Activated CD4-positive, alpha-beta T cell treated with anti-CD3 and anti-CD28 coated beads, Interleukin-10, Interleukin-2, amounts not matched to agents 100 ng/mL and 50 ng/mL, durations not matched to agents 16 hours and 8 hours (primary cell): ENCODE measurements around the gene ALKAL2.
A peak's percentile ranks its signal among the peaks of the same experiment; 100 is the strongest.
"Not testable (repeated sequence)": the region's sequence is repeated elsewhere in the genome, so short reads cannot be mapped to it uniquely, and the experiment has no call there.

ENCODE experiments used
- DNase-seq: peaks from one replicate; pipeline ENCODE4 v3.0.0-alpha.2; 2020

The ALKAL2 gene, protein sequence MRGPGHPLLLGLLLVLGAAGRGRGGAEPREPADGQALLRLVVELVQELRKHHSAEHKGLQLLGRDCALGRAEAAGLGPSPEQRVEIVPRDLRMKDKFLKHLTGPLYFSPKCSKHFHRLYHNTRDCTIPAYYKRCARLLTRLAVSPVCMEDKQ

GRCh38 chr2:287911-288757 is at the start of gene ALKAL2:
Gene ALKAL2, minus strand, starts transcription at chr2:288091. Its CDS starts 256 bp downstream, at chr2:287835.
- DNase-seq, result no peak

- DNase-seq, result not testable (repeated sequence)
Measured at GRCh38 chr2:336949-337348, 49.1 kb upstream of the ALKAL2 start.

DNA sequence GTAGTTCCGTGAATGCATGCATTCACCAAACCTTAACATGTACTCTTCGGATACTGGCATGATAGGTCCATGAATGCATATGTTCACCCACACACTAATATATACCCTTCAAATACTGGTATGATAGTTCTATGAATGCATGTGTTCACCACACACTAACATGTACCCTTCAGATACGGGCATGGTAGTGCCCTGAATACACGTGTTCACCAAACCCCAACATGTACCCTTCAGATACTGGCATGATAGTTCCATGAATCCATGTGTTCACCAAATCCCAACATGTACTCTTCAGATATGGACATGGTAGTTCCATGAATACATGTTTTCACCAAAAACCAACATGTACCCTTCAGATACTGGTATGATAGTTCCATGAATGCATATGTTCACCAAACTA is 48.5 kb upstream of the ALKAL2 start:
- no peak for DNase-seq

DNA sequence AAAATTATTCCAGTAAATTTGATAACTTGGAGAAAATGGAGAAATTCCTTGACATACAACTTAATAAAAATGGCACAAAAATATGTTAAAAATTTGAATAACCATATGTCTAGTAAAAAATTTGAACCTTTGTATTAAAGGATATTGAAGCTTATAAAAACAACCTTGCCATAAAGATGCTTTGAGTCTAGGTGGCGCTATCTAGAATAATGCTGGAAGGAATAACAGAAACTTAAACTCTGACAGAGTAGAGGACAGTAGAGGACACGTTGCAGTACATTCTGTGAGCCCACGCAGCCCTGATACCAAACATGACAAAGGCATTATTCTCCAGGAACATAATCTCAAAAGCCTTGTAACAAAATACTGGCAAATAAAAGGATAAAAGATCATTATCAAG is 44.7 kb upstream of the ALKAL2 start:
- no peak for DNase-seq

DNA sequence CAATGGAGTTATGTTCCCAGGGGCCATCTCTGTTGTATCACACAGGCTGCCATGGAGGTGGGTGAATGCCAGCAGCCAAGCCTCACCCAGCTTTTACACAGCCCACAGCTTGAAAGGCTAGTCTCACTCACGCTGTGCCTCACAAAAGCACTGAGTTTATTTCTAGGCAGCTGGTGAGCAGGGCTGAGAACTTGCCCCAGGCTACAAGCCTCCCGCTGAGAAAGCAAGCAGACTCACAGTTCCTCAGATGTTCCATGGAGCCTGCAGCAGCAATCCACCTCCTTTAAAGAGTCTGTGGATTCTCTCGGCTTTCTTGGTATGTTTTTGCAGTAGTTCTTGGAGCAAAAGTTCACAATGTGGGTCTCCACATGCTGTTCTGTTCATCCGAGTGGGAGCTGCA is 40.9 kb upstream of the ALKAL2 start:
- no peak for DNase-seq

DNA sequence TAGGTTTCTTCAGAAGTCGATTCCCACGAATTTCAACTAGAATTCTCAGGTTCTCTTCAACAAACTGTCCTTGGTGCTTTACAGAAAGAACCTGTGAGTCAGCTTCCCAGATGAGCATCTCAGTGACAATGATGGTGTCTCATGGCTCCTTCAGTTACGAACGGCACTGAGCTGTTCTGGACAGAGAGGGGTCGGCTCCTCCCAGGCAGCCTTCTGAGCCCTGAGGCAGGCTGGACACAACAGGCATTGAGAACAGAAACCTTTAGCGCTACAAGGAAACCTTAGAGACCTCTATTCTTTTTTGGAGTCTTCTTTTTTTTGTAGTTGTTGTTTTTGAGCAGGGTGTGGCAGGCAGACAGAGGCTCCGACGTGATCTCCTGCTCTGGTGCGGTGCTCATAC is 35.1 kb upstream of the ALKAL2 start:
- no peak for DNase-seq

DNA sequence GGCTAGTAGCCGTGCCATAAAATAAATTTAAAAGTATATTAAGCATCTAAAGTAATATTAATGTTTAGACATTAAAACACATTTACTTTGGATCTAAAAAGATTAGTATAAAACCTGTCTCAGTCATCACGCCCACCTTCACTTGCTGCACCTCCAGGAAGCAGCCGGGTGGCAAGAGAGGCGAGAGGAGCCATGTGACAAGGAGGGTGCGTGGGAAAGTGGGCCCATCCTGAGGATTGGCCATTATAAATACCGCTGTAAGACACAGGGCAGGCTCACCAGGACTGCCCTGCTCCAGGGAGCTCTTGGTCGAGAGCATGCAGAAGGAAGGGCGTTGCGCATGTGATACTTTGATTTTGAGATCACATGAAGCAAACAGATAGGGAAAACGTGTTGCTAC is 34.4 kb upstream of the ALKAL2 start:
- no peak for DNase-seq

DNA sequence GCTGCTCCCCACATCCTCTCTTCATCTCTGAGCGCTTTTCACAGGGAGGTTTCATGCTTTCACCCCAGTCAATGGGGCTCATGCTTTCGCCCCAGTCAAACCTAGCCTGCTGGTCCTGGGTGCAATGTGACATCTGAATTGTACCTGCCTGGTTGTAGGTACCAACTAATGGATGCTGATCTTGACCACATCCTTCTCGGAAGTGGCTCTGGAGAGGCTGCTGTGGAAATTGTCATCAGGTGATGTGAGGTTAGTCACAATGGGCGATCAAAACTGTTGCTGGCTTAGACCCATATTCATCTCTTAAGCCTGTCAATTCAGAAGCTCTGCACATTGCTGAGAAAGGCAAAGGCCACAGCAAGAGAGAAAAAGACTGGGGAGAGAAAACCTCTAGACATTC is 32.7 kb upstream of the ALKAL2 start:
- DNase-seq, result peak; percentile 15

DNA sequence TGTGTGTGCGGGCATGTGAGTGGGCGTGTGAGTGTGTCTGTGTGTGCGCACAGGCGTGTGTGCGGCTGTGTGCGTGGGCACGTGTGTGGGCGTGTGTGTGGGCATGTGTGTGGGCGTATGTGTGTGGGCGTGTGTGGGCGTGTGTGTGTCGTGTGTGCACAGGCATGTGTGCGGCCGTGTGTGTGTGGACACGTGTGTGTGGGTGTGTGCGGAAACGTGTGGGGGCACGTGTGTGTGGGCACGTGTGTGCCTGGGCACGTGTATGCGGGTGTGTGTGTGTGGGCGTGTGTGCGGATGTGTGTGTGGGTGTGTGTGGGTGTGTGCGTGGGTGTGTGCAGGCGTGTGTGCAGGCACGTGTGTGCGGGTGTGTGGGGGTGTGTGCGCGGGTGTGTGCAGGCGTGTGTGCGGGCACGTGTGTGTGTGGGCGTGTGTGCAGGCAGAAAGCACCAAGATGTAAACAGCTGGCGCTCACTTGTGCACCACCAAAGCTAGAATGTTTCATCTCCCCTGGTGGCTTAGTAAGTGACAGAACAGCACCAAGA is 31.2 kb upstream of the ALKAL2 start:
- DNase-seq, result no peak

- peak; percentile 80 for DNase-seq
Measured at GRCh38 chr2:317501-318424, 29.9 kb upstream of the ALKAL2 start.

DNA sequence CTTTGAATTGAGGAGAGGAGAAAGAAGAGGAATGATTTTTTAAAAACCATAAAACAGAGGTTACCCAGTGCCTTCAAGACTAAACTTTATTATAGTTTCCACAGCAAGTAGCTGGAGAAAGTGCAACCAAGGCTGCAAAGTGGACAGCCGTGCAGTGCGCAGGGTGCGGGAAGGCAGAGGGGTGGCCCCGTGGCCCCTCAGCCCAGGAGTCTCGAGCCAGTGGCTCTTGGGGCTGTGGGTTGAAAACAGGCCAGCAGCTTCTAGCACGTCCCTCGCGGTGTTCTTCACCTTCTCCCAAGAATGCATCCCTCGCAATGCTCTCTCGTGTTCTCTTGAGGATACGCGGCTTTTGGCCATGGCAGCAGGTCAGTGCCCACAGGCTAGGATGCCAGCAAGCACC is 28.5 kb upstream of the ALKAL2 start:
- no peak for DNase-seq

GRCh38 chr2:315925-316324 is 28.0 kb upstream of the ALKAL2 start:
- not testable (repeated sequence) for DNase-seq

GRCh38 chr2:314561-315336 is 26.9 kb upstream of the ALKAL2 start:
- no peak for DNase-seq

- no peak for DNase-seq
Measured at GRCh38 chr2:313991-314390, 26.1 kb upstream of the ALKAL2 start.

- DNase-seq, result no peak
Measured at GRCh38 chr2:310994-311393, 23.1 kb upstream of the ALKAL2 start.

DNA sequence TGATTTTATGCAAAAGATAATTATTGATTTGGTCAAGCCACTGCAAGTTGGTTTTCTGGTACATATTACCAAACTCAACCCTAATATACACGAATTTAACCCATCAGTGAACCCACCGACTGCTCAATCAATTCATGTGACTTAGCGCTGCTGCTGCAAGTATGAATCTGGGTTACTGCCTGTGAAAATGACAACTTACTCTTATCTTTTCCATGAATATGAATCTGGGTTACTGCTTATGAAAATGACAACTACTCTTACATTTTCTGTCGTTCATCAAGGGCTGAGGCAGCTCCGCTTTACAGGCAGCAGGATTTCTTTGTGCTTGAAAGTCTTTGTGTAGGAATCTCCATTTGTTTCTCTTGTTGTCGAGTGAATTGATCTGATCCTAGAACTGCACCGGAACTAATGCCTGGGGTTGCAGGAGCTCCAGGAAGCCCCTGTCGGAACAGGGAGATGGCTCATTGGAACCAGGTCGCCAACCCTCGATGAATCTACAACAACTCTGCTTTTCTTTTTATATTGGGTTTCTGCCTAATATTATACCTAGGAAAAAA is 22.1 kb upstream of the ALKAL2 start:
- no peak for DNase-seq

DNA sequence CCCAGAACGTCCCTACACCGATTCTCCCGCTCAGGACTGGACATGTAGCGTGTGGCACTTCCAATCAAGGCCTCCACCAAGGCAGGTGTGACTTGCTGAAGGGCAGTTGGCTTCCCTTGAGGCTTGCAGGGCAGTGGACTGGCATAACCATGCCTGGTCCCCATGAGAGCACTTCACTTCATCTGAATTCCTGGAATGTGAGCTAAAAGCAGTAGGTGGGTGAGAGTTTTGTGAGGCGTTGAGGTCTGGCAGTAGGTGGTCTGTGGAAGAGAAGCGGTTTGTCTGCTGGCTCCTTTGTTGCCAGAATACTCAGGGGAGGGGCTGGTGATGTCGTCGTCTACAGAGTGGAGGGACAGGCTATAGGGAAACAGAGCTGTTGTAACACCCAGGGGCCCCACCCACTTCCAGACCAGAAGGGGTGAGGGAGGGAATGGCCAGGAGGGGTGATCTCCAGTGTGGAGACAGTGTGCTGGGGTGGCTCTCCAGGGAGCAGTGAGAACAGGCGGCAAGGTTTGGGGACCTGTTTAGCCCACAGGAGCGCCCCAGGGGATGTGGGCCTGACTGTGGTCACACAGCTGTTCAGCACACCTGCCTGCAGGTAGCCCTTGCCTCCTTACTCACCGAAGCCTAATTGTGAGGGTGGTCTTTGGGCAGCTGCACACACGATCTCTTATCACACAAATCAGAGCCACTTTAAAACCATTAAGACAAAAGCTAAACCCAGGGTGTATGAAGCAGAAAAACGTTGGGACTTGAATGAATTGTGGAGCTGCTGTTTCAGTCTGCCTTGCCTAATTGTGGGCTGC is 21.5 kb upstream of the ALKAL2 start:
- no peak for DNase-seq

DNA sequence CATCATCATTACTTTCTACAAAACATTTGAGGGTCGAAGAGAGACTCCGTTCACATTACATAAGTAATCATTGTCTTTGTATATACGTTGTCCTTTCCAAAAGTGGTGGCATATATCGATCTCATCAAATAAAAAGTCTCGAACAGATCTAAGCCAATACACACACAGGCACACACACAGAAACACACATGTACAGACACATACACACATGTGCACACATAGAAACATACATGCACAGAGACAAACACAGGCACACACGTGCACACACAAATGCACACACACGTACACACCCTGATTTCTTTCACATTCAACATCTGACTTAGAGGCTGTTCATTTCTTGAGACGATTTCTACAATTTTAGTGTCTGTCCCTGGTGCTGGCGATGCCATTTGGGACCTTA is 17.5 kb upstream of the ALKAL2 start:
- no peak for DNase-seq

DNA sequence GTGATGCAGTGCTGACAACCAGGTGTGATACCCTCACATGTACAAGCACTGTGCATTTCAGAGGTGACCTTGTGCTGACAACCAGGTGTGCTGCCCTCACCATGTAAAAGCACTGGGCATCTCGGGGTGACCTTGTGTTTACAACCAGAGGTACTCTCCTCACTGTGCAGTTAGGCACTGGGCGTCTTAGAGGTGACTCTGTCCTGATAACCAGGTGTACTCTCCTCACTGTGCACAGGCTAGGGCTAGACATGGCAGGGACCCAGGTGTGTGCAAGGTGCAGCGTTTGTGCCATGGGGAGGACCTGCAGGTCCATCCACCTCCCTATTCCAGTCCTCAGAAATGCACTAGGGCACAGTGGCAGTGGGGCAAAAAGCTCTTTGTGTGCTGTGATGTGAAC is 8.5 kb upstream of the ALKAL2 start:
- no peak for DNase-seq

GRCh38 chr2:295090-295489 is 7.2 kb upstream of the ALKAL2 start:
- no peak for DNase-seq

- DNase-seq, result peak; percentile 46
Measured at GRCh38 chr2:290090-290722, 2.3 kb upstream of the ALKAL2 start.
